ENCODE results near the gene PARP14. TPM values are rescaled to one million over a fixed set of nuclear protein-coding genes. Genes with fewer than 3 reads are reported as not detected.

The PARP14 gene
- total and polyA plus RNA-seq, 2 donors (not counting 3 experiments of a cell fraction or from before 2014, with no cell fraction given), result 19.7 to 41.5 TPM

DNA sequence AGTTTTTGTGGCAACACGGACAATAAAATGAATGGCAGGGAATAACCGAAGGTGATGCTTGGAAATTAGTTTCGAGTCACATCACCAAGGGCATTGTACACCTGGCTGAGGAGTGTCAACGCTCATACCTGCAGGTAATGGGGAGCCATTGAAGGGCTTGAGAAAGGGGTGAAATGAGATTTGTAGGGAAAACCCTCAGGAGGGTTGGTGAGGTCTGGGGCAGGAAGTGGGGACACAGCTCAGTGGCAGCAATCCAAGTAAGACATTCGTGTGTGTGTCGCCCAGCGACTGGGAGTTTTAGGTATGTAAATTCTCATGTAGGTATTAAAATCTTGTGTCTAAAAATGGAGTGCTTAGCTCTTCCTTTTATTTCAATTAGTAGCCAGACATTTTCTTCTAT is 14.3 kb downstream of the PARP14 start:
- H3K27me3 ChIP-seq (ENCODE audit: control insufficient read depth in 2 of 2, insufficient read depth in 2 of 2, low read length in 2 of 2), result no peaks in the 10 kb centered on the region
- intact Hi-C loops (cut with micrococcal nuclease), result no loop called here
- POLR2A ChIA-PET, result no interaction called here
- H3K79me2 ChIP-seq (ENCODE audit: control insufficient read depth, insufficient read depth, low read length), result no peaks in the 10 kb centered on the region
- H2AFZ ChIP-seq (ENCODE audit: low read depth, low read length), result no peak overlapping the region
- no peak overlapping the region for H3K9ac ChIP-seq (replicated peaks; ENCODE audit: extremely low read depth, insufficient read depth, low read length)
- FAIRE-seq (no peak), DNase-seq (ENCODE audit: low read depth, low spot score) (no peak)
- no peak overlapping the region for H3K4me2 ChIP-seq (ENCODE audit: insufficient read depth, low read length)
- no peaks in the 10 kb centered on the region for H3K9me1 ChIP-seq (replicated peaks; ENCODE audit: control insufficient read depth, extremely low read depth, insufficient read depth, low read length)
- CTCF ChIA-PET, result interaction anchor here (1.1 to 2.0 kb wide), 3 partner anchors 7 to 60 kb away, joined by 3 to 7 read pairs (median 4); no protein-coding TSS in a partner anchor
- no peak overlapping the region for H3K27ac ChIP-seq (ENCODE audit: insufficient read depth, low read depth, low read length)
- dilution Hi-C loops (cut with MboI; ENCODE audit: extremely low pct_ligation_motif_present, low sequenced_read_pairs), result no loop called here
- no peaks in the 10 kb centered on the region for H3K4me1 ChIP-seq (ENCODE audit: control insufficient read depth, extremely low read depth, insufficient read depth, low read length)
- H3K36me3 ChIP-seq (ENCODE audit: control insufficient read depth in 2 of 2, extremely low read depth in 1 of 2, insufficient read depth in 2 of 2, low read length in 2 of 2), result peaks cover 4 to 36% of the 10 kb centered on the region in 2 experiments
- BruUV-seq (replicated peaks), result no TSS peak
- TF ChIP-seq, protein P1, sequence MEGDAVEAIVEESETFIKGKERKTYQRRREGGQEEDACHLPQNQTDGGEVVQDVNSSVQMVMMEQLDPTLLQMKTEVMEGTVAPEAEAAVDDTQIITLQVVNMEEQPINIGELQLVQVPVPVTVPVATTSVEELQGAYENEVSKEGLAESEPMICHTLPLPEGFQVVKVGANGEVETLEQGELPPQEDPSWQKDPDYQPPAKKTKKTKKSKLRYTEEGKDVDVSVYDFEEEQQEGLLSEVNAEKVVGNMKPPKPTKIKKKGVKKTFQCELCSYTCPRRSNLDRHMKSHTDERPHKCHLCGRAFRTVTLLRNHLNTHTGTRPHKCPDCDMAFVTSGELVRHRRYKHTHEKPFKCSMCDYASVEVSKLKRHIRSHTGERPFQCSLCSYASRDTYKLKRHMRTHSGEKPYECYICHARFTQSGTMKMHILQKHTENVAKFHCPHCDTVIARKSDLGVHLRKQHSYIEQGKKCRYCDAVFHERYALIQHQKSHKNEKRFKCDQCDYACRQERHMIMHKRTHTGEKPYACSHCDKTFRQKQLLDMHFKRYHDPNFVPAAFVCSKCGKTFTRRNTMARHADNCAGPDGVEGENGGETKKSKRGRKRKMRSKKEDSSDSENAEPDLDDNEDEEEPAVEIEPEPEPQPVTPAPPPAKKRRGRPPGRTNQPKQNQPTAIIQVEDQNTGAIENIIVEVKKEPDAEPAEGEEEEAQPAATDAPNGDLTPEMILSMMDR (IDR thresholded peaks at IDR 0.05; ENCODE audit: extremely low read depth in 1 of 2, insufficient read depth in 1 of 2, low read depth in 1 of 2, low read length in 2 of 2), result no peak
- TF ChIP-seq FOS (IDR thresholded peaks at IDR 0.05; ENCODE audit: borderline replicate concordance, insufficient read depth, low read length), result no peak
- H3K4me3 ChIP-seq (replicated peaks in 1 of 3; ENCODE audit: insufficient read depth in 1 of 3, low read depth in 1 of 3, low read length in 3 of 3), result no peak overlapping the region
- no peaks in the 10 kb centered on the region for H4K20me1 ChIP-seq (replicated peaks; ENCODE audit: control insufficient read depth, extremely low read depth, insufficient read depth, low read length)
- H3K9me3 ChIP-seq (replicated peaks; ENCODE audit: control insufficient read depth, insufficient read depth, low read length), result no peaks in the 10 kb centered on the region

DNA sequence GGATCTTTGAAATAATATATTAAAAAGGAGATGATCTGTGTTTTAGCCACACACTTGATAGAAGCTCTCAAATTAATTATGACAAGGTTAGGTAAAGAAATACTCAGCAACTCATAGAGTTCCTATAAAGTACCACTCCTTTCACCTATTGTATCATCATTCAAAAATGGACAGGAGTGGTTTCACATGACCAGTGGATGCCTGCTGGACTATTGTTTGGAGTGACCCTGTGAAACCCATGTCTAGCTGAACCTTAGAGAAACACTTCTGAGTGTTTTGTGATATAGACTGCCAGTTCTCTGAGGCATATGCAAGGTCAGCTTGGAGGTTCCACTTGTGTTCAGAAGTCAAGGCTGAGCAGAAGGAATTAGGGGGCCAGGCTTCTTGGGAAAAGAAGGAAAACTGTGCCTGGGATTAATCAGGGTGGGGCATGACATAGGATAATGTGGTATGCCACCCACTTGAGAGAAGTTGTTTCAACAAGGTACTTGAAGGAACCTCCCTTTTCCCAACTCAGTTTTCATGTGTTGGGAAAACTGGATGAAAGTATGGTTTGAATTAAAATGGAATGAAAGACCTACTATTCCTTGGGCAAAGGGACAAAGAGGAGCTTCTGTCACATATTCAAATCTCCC is 15.4 kb downstream of the PARP14 start:
- BruUV-seq (replicated peaks), result no TSS peak
- H3K4me3 ChIP-seq (replicated peaks in 1 of 3; ENCODE audit: insufficient read depth in 1 of 3, low read depth in 1 of 3, low read length in 3 of 3), result no peak overlapping the region
- dilution Hi-C loops (cut with MboI; ENCODE audit: extremely low pct_ligation_motif_present, low sequenced_read_pairs) (no loop called here), intact Hi-C loops (cut with micrococcal nuclease) (no loop called here)
- no peak overlapping the region for H3K27ac ChIP-seq (ENCODE audit: insufficient read depth, low read depth, low read length)
- H3K36me3 ChIP-seq (ENCODE audit: control insufficient read depth in 2 of 2, extremely low read depth in 1 of 2, insufficient read depth in 2 of 2, low read length in 2 of 2), result peaks cover 4 to 37% of the 10 kb centered on the region in 2 experiments
- H2AFZ ChIP-seq (ENCODE audit: low read depth, low read length), result no peak overlapping the region
- no peaks in the 10 kb centered on the region for H4K20me1 ChIP-seq (replicated peaks; ENCODE audit: control insufficient read depth, extremely low read depth, insufficient read depth, low read length)
- no peaks in the 10 kb centered on the region for H3K4me1 ChIP-seq (ENCODE audit: control insufficient read depth, extremely low read depth, insufficient read depth, low read length)
- POLR2A ChIA-PET, result no interaction called here
- no peak for DNase-seq (ENCODE audit: low read depth, low spot score)
- H3K79me2 ChIP-seq (ENCODE audit: control insufficient read depth, insufficient read depth, low read length), result no peaks in the 10 kb centered on the region
- H3K27me3 ChIP-seq (ENCODE audit: control insufficient read depth in 2 of 2, insufficient read depth in 2 of 2, low read length in 2 of 2), result no peaks in the 10 kb centered on the region
- TF ChIP-seq EZH2 (IDR thresholded peaks at IDR 0.05; ENCODE audit: borderline replicate concordance, low read depth, low read length, severe bottlenecking) (no peak), FOS (IDR thresholded peaks at IDR 0.05; ENCODE audit: borderline replicate concordance, insufficient read depth, low read length) (no peak), JUN (IDR thresholded peaks at IDR 0.05; ENCODE audit: borderline replicate concordance, insufficient read depth, insufficient read length, low read depth) (no peak), GATA2 (IDR thresholded peaks at IDR 0.05; ENCODE audit: insufficient read depth, insufficient read length, low read depth, low read length) (no peak), POLR2AphosphoS5 (IDR thresholded peaks at IDR 0.05; ENCODE audit: insufficient read depth, low read depth, low read length) (no peak)
- H3K9me3 ChIP-seq (replicated peaks; ENCODE audit: control insufficient read depth, insufficient read depth, low read length), result no peaks in the 10 kb centered on the region
- peaks cover 4% of the 10 kb centered on the region for H3K9me1 ChIP-seq (replicated peaks; ENCODE audit: control insufficient read depth, extremely low read depth, insufficient read depth, low read length)
- FAIRE-seq, result no peak
- no peak overlapping the region for H3K4me2 ChIP-seq (ENCODE audit: insufficient read depth, low read length)
- no peak overlapping the region for H3K9ac ChIP-seq (replicated peaks; ENCODE audit: extremely low read depth, insufficient read depth, low read length)
- CTCF ChIA-PET, result interaction anchor here (1.0 to 2.0 kb wide), 3 partner anchors 9 to 59 kb away, joined by 3 to 7 read pairs (median 3); no protein-coding TSS in a partner anchor

All from endothelial cell of umbilical vein (primary cell).